Neural progenitor cell (in vitro differentiated cells): Measurements from ENCODE around the gene FKRP. TPM values are rescaled to one million over a fixed set of nuclear protein-coding genes. Genes with fewer than 3 reads are reported as not detected.
"Not testable (repeated sequence)": the region's sequence is repeated elsewhere in the genome, so short reads cannot be mapped to it uniquely, and the experiment has no call there.

ENCODE experiments used
- DNase-seq: peaks from one replicate; pipeline ENCODE4 v3.0.0-alpha.2; 2016; ENCODE audit warnings: low spot score
- H2AFZ ChIP-seq: fragments of 200-600 bp; sonication (generic); replicated peaks from 2 replicates; pipeline ENCODE4 v1.6.1; 2016; ENCODE audit warnings: antibody characterized with exemption
- H3F3A ChIP-seq: fragments of 200-600 bp; sonication (generic); 2 replicates; pipeline ENCODE4 v1.6.1; 2016; ENCODE audit warnings: antibody characterized with exemption, low read depth
- H3K27ac ChIP-seq: fragments of 200-600 bp; sonication (generic); 2 replicates; pipeline ENCODE4 v1.5.1; 2016; ENCODE audit warnings: mild to moderate bottlenecking
- H3K27me3 ChIP-seq: fragments of 200-600 bp; sonication (generic); 2 replicates; pipeline ENCODE4 v1.6.1; 2016; ENCODE audit warnings: mild to moderate bottlenecking, moderate library complexity
- H3K36me3 ChIP-seq: fragments of 200-600 bp; sonication (generic); 2 replicates; pipeline ENCODE4 v1.5.1; 2016
- H3K4me1 ChIP-seq: fragments of 200-600 bp; sonication (generic); 2 replicates; pipeline ENCODE4 v1.6.1; 2016; ENCODE audit warnings: mixed run types
- H3K4me2 ChIP-seq: fragments of 200-600 bp; sonication (generic); 2 replicates; pipeline ENCODE4 v1.6.1; 2016
- H3K4me3 ChIP-seq: fragments of 200-600 bp; sonication (generic); 2 replicates; pipeline ENCODE4 v1.5.1; 2016
- H3K79me2 ChIP-seq: fragments of 200-600 bp; sonication (generic); 2 replicates; pipeline ENCODE4 v1.6.1; 2016; ENCODE audit warnings: low read depth
- H3K9ac ChIP-seq: fragments of 200-600 bp; sonication (generic); 2 replicates; pipeline ENCODE4 v1.6.1; 2016
- H3K9me3 ChIP-seq: fragments of 200-600 bp; sonication (generic); 2 replicates; pipeline ENCODE4 v1.5.1; 2016; ENCODE audit warnings: low read depth
- H4K20me1 ChIP-seq: fragments of 200-600 bp; sonication (generic); 2 replicates; pipeline ENCODE4 v1.6.1; 2016; ENCODE audit warnings: low read depth
- H3K27ac Mint-ChIP-seq: 3 replicates; pipeline ENCODE4 v1.8.0; 2021; ENCODE audit warnings: mixed read lengths
- H3K27me3 Mint-ChIP-seq: 2 replicates; pipeline ENCODE4 v1.8.0; 2022; ENCODE audit warnings: low read depth, mild to moderate bottlenecking, inconsistent platforms, moderate library complexity, mixed read lengths; ENCODE audit not compliant: insufficient read depth
- H3K36me3 Mint-ChIP-seq: 3 replicates; pipeline ENCODE4 v1.8.0; 2021; ENCODE audit warnings: mixed read lengths
- H3K4me1 Mint-ChIP-seq: 3 replicates; pipeline ENCODE4 v1.8.0; 2021; ENCODE audit warnings: mixed read lengths
- H3K4me3 Mint-ChIP-seq: 3 replicates; pipeline ENCODE4 v1.8.0; 2021; ENCODE audit warnings: mild to moderate bottlenecking, moderate library complexity, mixed read lengths
- H3K9me3 Mint-ChIP-seq: 3 replicates; pipeline ENCODE4 v1.8.0; 2020; ENCODE audit warnings: mixed read lengths
- CTCF ChIP-seq: fragments of 200-600 bp; sonication (generic); IDR thresholded peaks from 2 replicates; pipeline ENCODE4 v1.5.1; 2017; ENCODE audit warnings: antibody characterized with exemption, mild to moderate bottlenecking
- EZH2 ChIP-seq: fragments of 200-600 bp; sonication (generic); IDR thresholded peaks from 2 replicates; pipeline ENCODE4 v1.6.1; 2017; ENCODE audit warnings: antibody characterized with exemption, mild to moderate bottlenecking, moderate library complexity
- EZH2phosphoT487 ChIP-seq: fragments of 200-600 bp; sonication (generic); IDR thresholded peaks from 2 replicates; pipeline ENCODE4 v1.6.1; 2017; ENCODE audit warnings: antibody characterized with exemption
- total RNA-seq: library from RNA; depleted of rRNA; stranded (reverse); fragments of >200 nt; gene quantifications from 2 replicates; pipeline ENCODE4 v1.2.3, GENCODE V29; 2015; ENCODE audit warnings: low replicate concordance

The FKRP gene
- total RNA-seq, 1 donor from 2014 or later, result 18.6 TPM

- Histone ChIP-seq H2AFZ (no peak overlapping the region), H3K36me3 (peaks cover 3% of the 10 kb centered on the region), H3K4me2 (no peak overlapping the region), H3K27ac (no peak overlapping the region), H3K27me3 (no peaks in the 10 kb centered on the region), H4K20me1 (peaks cover 39% of the 10 kb centered on the region), H3K9me3 (no peaks in the 10 kb centered on the region), H3K4me3 (no peak overlapping the region), H3F3A (no peaks in the 10 kb centered on the region), H3K79me2 (peaks cover 38% of the 10 kb centered on the region), H3K4me1 (peaks cover 12% of the 10 kb centered on the region), H3K9ac (no peak overlapping the region)
- no peak for TF ChIP-seq EZH2phosphoT487
- TF ChIP-seq EZH2, result no peak
- no peak for TF ChIP-seq CTCF
- peak; percentile 46 for DNase-seq
- no peak overlapping the region for H3K4me3 Mint-ChIP-seq
- H3K27ac Mint-ChIP-seq, result no peak overlapping the region
- H3K9me3 Mint-ChIP-seq, result no peaks in the 10 kb centered on the region
- peaks cover 15% of the 10 kb centered on the region for H3K4me1 Mint-ChIP-seq
- H3K27me3 Mint-ChIP-seq, result peaks cover 10% of the 10 kb centered on the region
- H3K36me3 Mint-ChIP-seq, result peaks cover 15% of the 10 kb centered on the region
These were observed 35.2 kb upstream of the FKRP start for GRCh38 chr19:46710687-46711086.

DNA sequence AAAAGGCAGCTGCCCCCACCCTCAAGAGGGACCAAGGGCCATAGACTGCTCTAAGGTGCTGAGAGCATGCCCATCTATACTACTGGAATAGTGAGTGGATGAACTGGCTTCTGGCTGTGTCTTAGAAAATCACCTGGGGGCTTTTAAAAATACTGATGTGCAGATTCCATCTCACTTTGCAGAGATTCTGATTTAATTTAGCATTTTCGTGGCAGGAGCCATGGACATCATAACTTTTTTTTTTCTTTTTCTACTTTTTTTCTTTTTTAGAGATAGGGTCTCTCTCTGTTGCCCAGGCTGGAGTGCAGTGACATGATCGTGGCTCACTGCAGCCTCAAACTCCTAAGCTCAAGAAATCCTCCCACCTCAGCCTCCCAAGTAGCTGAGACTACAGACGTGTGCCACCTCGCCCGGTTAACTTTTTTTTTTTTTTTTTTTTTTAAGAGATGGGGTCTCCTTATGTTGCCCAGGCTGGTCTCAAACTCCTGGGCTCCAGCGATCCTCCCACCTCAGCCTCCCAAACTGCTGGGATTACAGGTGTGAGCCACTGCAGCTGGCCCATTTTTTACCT is 33.0 kb upstream of the FKRP start:
- H3K36me3 Mint-ChIP-seq, H3K9me3 ChIP-seq, DNase-seq, H3K4me2 ChIP-seq, H3K36me3 ChIP-seq, H3K9ac ChIP-seq, H3K4me3 ChIP-seq, H3K27me3 ChIP-seq, H3K27me3 Mint-ChIP-seq, H3K27ac Mint-ChIP-seq, H3K27ac ChIP-seq, H3K9me3 Mint-ChIP-seq, H2AFZ ChIP-seq: not testable (repeated sequence)
- H3F3A ChIP-seq, result peaks cover 11% of the 10 kb centered on the region
- H3K4me3 Mint-ChIP-seq, result peak overlapping the region; percentile 85
- H3K4me1 Mint-ChIP-seq, result peaks cover 18% of the 10 kb centered on the region
- H3K4me1 ChIP-seq, result peaks cover 12% of the 10 kb centered on the region
- peaks cover 49% of the 10 kb centered on the region for H3K79me2 ChIP-seq
- H4K20me1 ChIP-seq, result peaks cover 47% of the 10 kb centered on the region

GRCh38 chr19:46713781-46714443 is 31.9 kb upstream of the FKRP start:
- DNase-seq, result peak; percentile 72
- Histone ChIP-seq H4K20me1 (peaks cover 56% of the 10 kb centered on the region), H3K9ac (peak overlapping the region; percentile 59), H3F3A (peaks cover 21% of the 10 kb centered on the region), H3K4me2 (peak overlapping the region; percentile 97), H3K4me3 (peak overlapping the region; percentile 99), H3K9me3 (no peaks in the 10 kb centered on the region), H3K79me2 (peaks cover 49% of the 10 kb centered on the region), H3K4me1 (peaks cover 12% of the 10 kb centered on the region), H2AFZ (no peak overlapping the region), H3K27me3 (no peaks in the 10 kb centered on the region), H3K36me3 (peaks cover 3% of the 10 kb centered on the region), H3K27ac (peak overlapping the region; percentile 74)
- H3K9me3 Mint-ChIP-seq, result no peaks in the 10 kb centered on the region
- peak overlapping the region; percentile 85 for H3K4me3 Mint-ChIP-seq
- TF ChIP-seq EZH2 (no peak), EZH2phosphoT487 (no peak), CTCF (no peak)
- peaks cover 4% of the 10 kb centered on the region for H3K36me3 Mint-ChIP-seq
- H3K27ac Mint-ChIP-seq, result no peak overlapping the region
- H3K27me3 Mint-ChIP-seq, result peaks cover 2% of the 10 kb centered on the region
- H3K4me1 Mint-ChIP-seq, result peaks cover 22% of the 10 kb centered on the region

DNA sequence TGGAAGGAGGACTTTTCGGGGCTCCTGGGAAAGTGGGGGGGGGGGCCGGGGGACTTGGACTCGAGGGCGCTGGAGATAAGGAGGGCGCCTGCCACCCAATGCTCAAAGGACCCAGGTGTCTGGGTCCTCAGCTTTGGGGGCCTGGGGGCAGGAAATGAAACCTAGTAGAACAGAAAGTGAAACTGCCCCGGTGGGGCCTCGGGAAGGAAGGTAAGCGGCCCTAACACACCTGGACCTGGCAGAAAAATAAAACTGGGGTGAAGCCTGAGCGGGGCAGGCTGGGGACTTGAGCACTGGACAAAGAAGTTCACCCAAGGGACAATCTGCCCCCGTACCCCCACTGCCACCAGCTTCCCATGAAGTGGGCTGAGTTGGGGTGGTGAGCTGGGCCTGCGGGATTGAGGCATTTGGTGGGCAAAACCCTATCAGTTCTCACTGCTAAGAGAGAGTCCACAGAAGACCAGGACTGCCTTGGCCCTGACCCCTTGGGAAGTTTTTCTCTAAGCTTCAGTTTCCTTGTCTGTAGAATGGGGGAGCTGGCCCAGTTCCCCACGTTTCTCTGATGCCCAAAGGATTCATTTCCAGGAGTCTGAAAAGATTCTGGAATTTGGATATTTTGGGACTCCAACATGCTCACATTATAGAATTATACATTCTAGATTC is 31.3 kb upstream of the FKRP start:
- H3F3A ChIP-seq, result peaks cover 26% of the 10 kb centered on the region
- Mint-ChIP-seq H3K4me3 (peak overlapping the region; percentile 97), H3K4me1 (peaks cover 25% of the 10 kb centered on the region), H3K27ac (no peak overlapping the region), H3K27me3 (peaks cover 2% of the 10 kb centered on the region), H3K9me3 (no peaks in the 10 kb centered on the region), H3K36me3 (peaks cover 4% of the 10 kb centered on the region)
- no peaks in the 10 kb centered on the region for H3K9me3 ChIP-seq
- peaks cover 1% of the 10 kb centered on the region for H3K36me3 ChIP-seq
- peak overlapping the region; percentile 97 for H3K4me2 ChIP-seq
- peaks cover 12% of the 10 kb centered on the region for H3K4me1 ChIP-seq
- DNase-seq, result no peak
- no peak for TF ChIP-seq EZH2
- TF ChIP-seq EZH2phosphoT487, result no peak
- no peak for TF ChIP-seq CTCF
- H3K79me2 ChIP-seq, result peaks cover 49% of the 10 kb centered on the region
- H4K20me1 ChIP-seq, result peaks cover 56% of the 10 kb centered on the region
- peak overlapping the region; percentile 99 for H3K4me3 ChIP-seq
- no peaks in the 10 kb centered on the region for H3K27me3 ChIP-seq
- H3K9ac ChIP-seq, result no peak overlapping the region
- no peak overlapping the region for H3K27ac ChIP-seq
- H2AFZ ChIP-seq, result no peak overlapping the region
